HG02885 (cell line): ENCODE data around the gene SLC25A21.

Source experiments
- ATAC-seq: cut with Tn5 transposase; IDR thresholded peaks from one replicate; pipeline ENCODE4 v1.9.1; 2021; ENCODE audit warnings: mild to moderate bottlenecking; ENCODE audit not compliant: unreplicated experiment, poor library complexity

The SLC25A21 gene

DNA sequence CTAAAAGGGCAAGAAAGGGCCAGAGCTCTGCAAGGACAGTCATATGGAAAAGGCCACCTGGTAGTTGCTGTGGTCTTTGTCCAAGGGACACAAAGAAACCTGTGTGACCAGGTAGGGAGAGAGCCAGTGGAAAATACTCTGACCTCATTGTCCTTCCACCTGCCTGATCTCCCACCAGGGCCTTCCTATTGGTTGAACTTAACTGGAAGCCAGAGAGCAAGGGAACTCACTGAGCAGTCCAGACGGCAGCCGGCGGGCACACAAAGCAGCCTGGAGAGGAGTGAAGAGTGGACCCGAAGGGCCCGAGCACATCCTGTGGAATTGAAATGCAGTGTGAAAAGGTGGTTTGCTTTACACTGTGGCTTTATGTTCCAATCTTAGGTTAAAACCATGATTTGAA is 120.7 kb downstream of the SLC25A21 start:
- ATAC-seq = no peak

- no peak for ATAC-seq
Observed at GRCh38 chr14:37051153-37051552, 121.3 kb downstream of the SLC25A21 start.

DNA sequence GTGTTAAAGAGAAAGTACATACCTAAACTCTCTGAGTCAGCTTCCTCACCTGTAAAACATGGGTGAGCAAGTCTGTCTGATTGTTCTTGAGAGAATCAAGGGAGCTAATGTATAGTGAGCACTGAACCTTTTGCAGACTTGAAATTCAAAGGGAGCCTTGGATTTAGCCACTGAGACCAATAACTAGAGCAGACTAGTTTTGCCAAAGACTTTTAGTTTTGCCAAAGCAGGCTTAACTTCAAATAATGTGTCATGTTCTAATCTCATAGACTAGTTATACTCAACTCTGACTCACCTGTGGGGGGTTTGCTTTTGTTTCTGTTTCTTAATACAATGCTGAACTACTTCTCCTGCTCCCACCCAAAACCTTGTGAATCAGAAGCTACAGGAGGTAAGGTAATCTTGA is 123.7 kb downstream of the SLC25A21 start:
- ATAC-seq = no peak

- no peak for ATAC-seq
Observed at GRCh38 chr14:37047996-37048395, 124.4 kb downstream of the SLC25A21 start.

GRCh38 chr14:37047226-37047625 is 125.2 kb downstream of the SLC25A21 start:
- ATAC-seq = no peak

- no peak for ATAC-seq
Observed at GRCh38 chr14:37046815-37047214, 125.6 kb downstream of the SLC25A21 start.

DNA sequence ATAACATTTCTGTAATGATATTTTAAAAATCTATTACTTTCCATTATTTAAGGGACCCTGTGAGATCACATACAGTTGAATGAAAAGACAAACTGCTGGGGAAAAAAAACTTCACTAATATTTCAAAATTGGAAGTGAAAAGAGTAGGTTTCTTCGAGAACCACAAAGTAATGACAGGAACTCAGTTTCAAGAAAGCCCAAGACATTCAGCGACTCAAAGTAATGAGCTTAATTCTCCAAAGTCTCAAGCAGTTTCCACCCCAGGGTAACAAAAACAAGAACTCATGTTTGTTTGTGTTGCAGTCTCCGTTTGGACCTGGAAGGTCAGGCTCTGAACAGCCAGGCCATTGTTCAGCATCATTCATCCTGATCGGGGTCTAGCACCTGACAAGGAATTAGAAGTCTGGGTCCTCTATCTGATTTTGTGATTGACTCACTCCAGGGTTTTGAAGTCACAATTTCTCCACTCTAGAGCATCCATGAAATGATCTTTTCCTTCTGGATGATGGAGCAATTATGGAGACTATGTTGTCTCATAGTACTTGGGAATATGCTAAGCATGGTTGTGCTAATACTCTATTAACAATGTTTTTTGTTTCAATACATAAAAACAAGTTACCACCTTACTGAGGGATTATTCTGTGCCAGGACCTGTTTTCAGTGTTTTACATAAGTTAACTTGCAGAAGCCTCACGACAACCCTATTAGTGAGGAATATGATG is 126.9 kb downstream of the SLC25A21 start:
- ATAC-seq = no peak

DNA sequence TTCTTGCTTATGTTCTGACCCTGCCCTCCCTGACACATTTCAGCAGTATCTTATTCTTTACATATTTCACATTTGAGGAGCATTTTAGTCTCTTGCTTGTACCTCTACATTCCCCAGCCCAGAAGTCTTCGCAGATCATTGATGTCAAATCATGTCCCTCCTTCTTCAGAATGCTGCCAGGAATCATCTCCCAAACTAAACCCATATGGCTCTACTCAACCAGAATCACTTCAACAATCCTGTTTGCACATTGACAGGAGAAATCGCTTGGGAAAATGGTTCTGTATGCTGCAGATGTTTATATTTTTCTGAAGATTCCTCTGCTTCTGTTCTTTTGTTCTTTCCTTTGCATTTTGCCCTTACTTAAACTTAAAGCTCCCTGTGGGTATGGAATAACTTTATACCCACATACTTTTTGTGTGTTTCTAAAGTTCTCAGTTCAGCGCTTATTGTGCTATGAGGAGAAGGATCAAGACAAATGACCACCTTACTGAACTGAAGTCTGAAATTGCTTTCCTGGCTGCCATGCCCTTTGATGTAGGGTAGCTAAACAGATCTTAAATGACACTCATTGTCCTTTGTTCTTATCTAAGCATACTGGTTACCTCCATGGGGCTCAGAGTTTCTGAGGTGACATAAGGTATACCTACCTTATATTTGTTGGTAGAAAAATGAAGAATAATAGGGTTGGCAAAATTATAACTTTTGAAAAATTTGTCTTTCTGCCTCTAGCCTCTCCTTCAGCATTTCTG is 134.6 kb downstream of the SLC25A21 start:
- ATAC-seq = no peak

DNA sequence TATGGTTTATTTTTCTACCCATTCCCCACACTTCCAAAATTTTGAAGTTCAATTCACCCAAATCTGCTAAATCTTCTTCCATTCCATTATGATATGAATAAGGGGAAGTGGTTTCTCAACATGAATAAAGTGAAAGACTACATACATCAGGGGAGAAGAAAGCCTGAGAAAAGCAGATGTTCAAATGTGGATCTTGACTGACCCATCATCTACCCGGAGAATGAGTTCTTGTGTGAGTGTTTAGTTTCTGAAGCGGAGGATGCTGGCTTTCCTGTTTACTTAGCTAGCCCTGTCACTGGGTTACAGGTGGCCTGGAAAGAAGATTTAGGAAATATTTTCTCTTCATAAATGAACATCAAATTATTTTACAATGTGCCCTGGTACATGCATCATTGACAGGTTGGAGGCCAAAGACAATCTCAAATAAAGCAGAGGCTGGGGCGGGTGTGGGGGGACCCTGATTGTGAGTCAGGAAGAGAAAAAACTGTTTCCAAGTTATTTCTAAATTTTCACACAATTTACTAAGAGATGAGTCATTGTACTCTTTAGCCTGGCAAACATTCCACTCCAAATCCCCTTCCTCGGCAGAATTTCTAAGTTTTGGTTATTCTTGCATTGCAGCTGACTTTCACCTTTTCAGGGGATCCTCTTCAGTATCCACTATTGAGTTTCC is 135.6 kb downstream of the SLC25A21 start:
- ATAC-seq = no peak

GRCh38 chr14:37035401-37035800 is 137.0 kb downstream of the SLC25A21 start:
- no peak for ATAC-seq

DNA sequence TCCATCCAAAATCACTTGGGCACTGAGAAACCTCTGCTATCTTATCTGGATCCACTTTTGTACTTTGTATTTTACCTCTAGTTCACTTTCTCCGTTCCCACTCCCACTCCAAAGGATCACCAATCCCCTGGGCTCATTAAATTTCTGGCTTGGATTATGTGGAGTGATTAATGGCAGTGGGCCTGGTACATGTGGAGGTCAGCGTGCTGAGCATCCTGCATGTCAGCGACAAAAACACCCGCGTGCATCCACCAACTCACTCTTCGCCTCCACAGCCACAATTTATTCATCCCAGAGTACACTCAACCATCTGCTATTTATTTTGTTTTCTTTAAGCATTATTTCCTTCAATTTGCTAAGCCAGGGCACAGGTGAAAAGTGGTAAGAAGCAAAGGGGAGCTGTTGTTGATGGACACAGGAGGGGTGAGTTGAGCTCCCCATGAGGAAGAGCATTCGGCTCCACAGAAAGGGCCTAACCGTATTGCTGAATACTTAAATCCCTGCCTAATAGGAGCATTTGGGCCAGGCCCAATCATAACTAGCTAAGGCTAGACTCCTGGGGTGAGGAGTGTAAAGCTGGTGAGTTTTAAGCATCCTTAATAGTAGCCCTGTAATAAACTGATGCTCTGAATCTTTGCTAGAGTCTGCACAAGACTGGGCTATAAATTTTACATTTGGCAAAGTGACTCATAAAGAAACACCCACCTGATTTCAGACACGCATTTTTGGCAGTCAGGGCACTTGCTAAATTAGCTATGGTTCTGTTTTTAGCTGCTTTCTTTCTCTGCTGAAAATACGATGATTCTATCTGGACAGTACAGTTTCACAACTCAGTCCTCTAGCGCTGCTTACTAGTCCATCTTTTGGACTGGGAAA is 137.8 kb downstream of the SLC25A21 start:
- no peak for ATAC-seq

- ATAC-seq = no peak
Observed at GRCh38 chr14:37032863-37033262, 139.5 kb downstream of the SLC25A21 start.

DNA sequence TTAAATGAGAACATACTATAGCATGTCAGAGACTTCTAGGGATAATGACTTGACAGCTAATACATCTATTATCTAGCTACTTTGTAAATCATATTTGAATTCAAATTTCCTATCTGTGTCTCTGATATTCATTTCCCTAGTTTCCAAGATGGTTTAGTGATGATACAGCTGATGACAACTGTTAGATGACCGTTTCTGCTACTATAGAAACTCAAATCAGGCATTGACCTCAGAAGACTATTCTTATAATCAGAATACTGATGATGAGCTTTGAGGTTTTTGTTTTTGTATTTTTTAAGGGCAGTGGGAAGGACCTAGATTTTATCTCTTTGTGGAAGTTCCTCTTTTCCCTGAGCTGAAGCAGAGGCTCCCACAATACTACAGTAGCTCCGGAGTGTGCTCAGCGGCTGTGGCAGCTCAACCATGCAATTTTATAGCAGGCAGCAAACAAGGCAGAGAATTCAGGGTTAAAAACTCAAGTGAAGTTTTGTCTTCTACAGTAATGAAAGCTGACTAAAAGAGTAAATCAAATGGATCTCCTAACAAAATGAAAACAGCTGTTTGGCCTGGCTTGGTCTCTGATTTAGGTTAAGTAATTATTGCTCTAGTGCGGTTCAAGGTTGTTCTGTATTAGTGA is 145.1 kb downstream of the SLC25A21 start:
- no peak for ATAC-seq

DNA sequence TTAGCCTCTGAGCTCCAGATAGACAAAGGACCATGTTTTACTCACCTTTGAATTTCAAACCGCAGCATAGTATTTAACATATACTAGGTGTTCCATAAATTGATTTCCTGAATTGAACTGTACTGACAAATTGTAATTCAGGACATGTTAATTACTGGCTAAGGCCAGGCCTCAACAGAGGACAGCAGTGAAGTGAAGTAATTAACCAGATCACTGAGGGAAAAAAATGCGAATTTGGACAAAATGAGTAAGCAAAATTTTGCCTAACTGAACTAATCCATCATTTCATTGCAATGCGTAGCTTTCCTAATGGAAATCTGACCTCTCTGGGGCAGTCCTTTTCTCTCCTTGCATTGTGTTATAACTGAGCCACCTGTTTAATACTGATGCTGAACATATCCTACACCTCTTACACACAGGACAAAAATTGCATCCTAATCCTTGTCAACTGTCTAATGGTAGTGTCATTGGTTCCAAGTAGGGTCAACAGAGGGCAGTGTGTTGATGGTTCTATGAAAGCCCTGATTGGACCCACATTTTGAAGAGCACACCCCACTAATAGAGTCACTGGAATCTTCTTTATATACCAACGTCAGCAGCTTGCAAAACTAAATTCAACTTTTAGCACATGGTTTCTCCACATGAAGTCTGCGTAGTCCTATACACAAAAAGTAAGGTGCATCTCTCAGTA is 148.4 kb downstream of the SLC25A21 start:
- no peak for ATAC-seq

DNA sequence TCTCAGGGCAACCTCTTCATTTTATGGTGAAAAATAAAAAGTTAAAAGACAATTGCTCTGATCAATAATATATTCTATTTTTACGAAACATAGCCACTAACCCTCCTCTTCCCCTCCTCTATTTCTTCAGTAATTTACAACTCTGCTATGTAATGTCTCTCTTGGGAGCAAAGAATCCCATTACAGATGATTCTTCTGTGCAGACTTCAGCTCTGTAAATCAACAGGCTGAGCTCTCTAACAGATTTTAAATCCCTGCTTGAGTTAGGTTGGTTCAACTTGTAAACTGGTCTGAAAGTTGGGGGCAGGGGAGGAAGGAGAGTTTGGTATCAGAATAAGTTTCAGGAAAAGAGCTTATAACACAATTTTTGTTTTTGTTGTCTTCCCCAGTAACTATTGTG is 151.0 kb downstream of the SLC25A21 start:
- no peak for ATAC-seq

DNA sequence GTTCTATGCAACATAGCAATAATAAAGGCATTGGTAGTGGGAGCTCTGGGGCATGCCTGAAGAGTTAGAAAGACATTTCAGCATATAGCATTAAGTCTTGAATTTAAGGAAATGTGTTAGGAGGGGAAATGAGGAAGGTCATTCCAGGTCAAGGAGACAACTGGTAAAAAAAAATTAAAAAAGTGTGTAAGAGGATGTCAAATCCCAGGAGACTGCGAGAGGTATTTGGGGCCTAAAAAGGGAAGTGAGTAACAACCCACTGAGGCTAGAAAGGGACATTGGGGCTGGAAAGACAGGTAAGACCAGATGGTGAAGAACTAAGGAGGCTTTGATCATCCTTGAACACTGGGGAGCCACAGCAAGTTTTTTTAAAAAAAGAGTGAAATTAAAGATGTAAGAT is 152.9 kb downstream of the SLC25A21 start:
- no peak for ATAC-seq

GRCh38 chr14:37018571-37019240 is 153.7 kb downstream of the SLC25A21 start:
- no peak for ATAC-seq

DNA sequence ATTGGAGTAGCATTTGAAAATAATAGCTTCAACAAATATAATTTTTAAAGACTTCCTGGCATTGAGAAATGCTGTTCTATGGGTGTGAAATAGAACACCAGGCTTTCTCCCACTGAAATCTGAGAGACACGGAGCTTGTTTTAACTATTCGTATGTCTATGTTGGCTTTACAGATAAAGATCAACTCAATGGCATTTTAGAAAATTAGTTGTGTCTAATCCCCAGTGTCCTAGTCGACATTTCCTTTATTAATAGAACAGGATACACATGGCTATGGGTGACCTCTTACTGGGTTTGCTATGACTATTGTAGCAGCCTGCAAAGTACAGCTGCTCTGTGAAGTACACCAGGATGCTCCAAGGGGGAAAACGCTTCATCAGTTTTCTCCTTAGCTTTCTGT is 159.3 kb downstream of the SLC25A21 start:
- ATAC-seq = no peak

DNA sequence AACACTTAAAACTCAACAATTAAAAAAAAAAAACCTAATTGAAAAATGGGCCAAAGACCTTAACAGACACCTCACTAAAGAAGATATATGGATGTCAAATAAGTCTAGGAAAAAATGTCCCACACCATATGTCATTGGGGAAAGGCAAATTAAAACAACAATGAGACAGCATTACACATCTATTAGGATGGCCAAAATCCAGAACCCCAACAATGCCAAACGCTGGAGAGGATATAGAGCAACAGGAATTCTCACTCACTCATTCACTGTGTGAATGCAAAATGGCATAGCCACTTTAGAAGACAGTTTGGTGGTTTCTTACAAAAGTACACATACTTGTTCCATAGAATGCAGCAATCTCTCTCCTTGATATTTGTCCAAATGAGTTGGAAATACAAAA is 173.7 kb downstream of the SLC25A21 start:
- no peak for ATAC-seq
